Endodermal cell (in vitro differentiated cells): ENCODE data around the gene CFAP61. TPM values are rescaled to one million over a fixed set of nuclear protein-coding genes. Genes with fewer than 3 reads are reported as not detected.
A peak's percentile ranks its signal among the peaks of the same experiment; 100 is the strongest.
"Not testable (repeated sequence)": the region's sequence is repeated elsewhere in the genome, so short reads cannot be mapped to it uniquely, and the experiment has no call there.

Experiments
- DNase-seq: peaks from one replicate; pipeline ENCODE4 v3.0.0-alpha.2; 2017
- H3K27ac ChIP-seq: 2 replicates; pipeline ENCODE4 v1.5.1; 2013; ENCODE audit warnings: mild to moderate bottlenecking, low read depth, low read length, moderate library complexity
- H3K27me3 ChIP-seq: 2 replicates; pipeline ENCODE4 v1.6.1; 2013; ENCODE audit warnings: mild to moderate bottlenecking, low read length, moderate library complexity; ENCODE audit not compliant: insufficient read depth, control insufficient read depth, poor library complexity, severe bottlenecking
- H3K36me3 ChIP-seq: 2 replicates; pipeline ENCODE4 v1.7.0; 2013; ENCODE audit warnings: mild to moderate bottlenecking, low read length, moderate library complexity; ENCODE audit not compliant: control insufficient read depth, insufficient read depth
- H3K4me1 ChIP-seq: one replicate; pipeline ENCODE4 v1.7.0; 2013; ENCODE audit warnings: low read length; ENCODE audit not compliant: control insufficient read depth, insufficient read depth
- H3K4me3 ChIP-seq: 2 replicates; pipeline ENCODE4 v1.5.1; 2013; ENCODE audit warnings: mild to moderate bottlenecking, low read length, moderate library complexity
- H3K9ac ChIP-seq: 2 replicates; pipeline ENCODE4 v1.6.1; 2013; ENCODE audit warnings: mild to moderate bottlenecking, low read length, moderate library complexity; ENCODE audit not compliant: poor library complexity, severe bottlenecking; ENCODE audit errors: extremely low read depth
- H3K9me3 ChIP-seq: 2 replicates; pipeline ENCODE4 v1.6.1; 2013; ENCODE audit warnings: mild to moderate bottlenecking, low read length, moderate library complexity; ENCODE audit not compliant: control insufficient read depth
- H3K27ac Mint-ChIP-seq: 2 replicates; pipeline ENCODE4 v1.8.0; 2020; ENCODE audit warnings: mixed read lengths
- H3K27me3 Mint-ChIP-seq: 2 replicates; pipeline ENCODE4 v1.8.0; 2021; ENCODE audit warnings: mild to moderate bottlenecking, mixed read lengths; ENCODE audit not compliant: insufficient read depth
- H3K36me3 Mint-ChIP-seq: 2 replicates; pipeline ENCODE4 v1.8.0; 2020; ENCODE audit warnings: low read depth, mixed read lengths
- H3K4me1 Mint-ChIP-seq: 2 replicates; pipeline ENCODE4 v1.8.0; 2020; ENCODE audit warnings: mixed read lengths
- H3K4me3 Mint-ChIP-seq: 2 replicates; pipeline ENCODE4 v1.8.0; 2020; ENCODE audit warnings: mild to moderate bottlenecking, moderate library complexity, mixed read lengths
- H3K9me3 Mint-ChIP-seq: 2 replicates; pipeline ENCODE4 v1.8.0; 2020; ENCODE audit warnings: mild to moderate bottlenecking, mixed read lengths
- CTCF ChIP-seq: fragments of 200-600 bp; sonication (generic); conservative IDR thresholded peaks from 2 replicates; pipeline ENCODE4 v1.5.0; 2021; ENCODE audit warnings: antibody characterized with exemption, mild to moderate bottlenecking
- whole genome bisulfite sequencing, 2 experiments: methylation state at CpG; one replicate each; pipeline versions ENCODE4 v1.1.5 to v1.1.7; 2013; ENCODE audit warnings: missing lambda C conversion rate in 2 of 2, mixed read lengths in 1 of 2; ENCODE audit not compliant: insufficient coverage in 1 of 2, insufficient read length in 1 of 2; 5-methylcytosine and 5-hydroxymethylcytosine counted together
- long read RNA-seq, 4 experiments: library from polyadenylated mRNA in 2 of 4; library from RNA in 1 of 4; library from capped mRNA in 1 of 4; stranded (forward) in 3 of 4; unstranded in 1 of 4; transcript quantifications; one replicate each; pipeline ENCODE4 v2.0.0, GENCODE V29; 2020 to 2021; ENCODE audit warnings: inconsistent platforms in 1 of 4
- polyA plus RNA-seq, 2 experiments: library from polyadenylated mRNA; stranded (reverse); fragments of 50-300 nt; gene quantifications; one replicate each; pipeline ENCODE4 v1.2.3, GENCODE V29; 2013
- total RNA-seq, 2 donors: library from RNA; stranded (reverse); fragmentation: NEBNext Ultra II Directional in 1 of 2; extraction: Animal tissue kit (Norgen Biotek cat#: 25700) in 1 of 2; gene quantifications; 2 replicates in 1 of 2; 3 replicates in 1 of 2; pipeline ENCODE4 v1.2.1, GENCODE V29; 2021

Gene CFAP61
- total RNA-seq: under 1 TPM; 0.64 to 0.73 TPM
- 0.85 TPM for polyA plus RNA-seq (2013, experiment 1 of 2)
- 1.5 TPM for polyA plus RNA-seq (2013, experiment 2 of 2)
- long read RNA-seq, experiment 1, partial matches to known transcripts: 0 of 1 reads
- long read RNA-seq, experiment 1, other reads (novel, unspliced or antisense): 1 of 1 reads
- long read RNA-seq, experiment 2, partial matches to known transcripts: 0 of 2 reads
- long read RNA-seq, experiment 2, other reads (novel, unspliced or antisense): 2 of 2 reads
- long read RNA-seq, experiment 3, partial matches to known transcripts: 0 of 1 reads
- long read RNA-seq, experiment 3, other reads (novel, unspliced or antisense): 1 of 1 reads
- long read RNA-seq, experiment 4: 0 reads

- TF ChIP-seq CTCF: peak; percentile 38
- peak; percentile 99 for DNase-seq
- H3K27ac ChIP-seq: peak within 1 kb of the TSS; percentile 59
- H3K27me3 ChIP-seq: peaks cover 8% of the 10 kb centered on the region
- Mint-ChIP-seq H3K36me3 (peaks cover 30% of the 10 kb centered on the region), H3K4me3 (peak within 1 kb of the TSS; percentile 99), H3K27ac (peak within 1 kb of the TSS; percentile 98), H3K27me3 (no peaks in the 10 kb centered on the region), H3K9me3 (no peaks in the 10 kb centered on the region), H3K4me1 (peaks cover 4% of the 10 kb centered on the region)
- H3K4me3 ChIP-seq: peak within 1 kb of the TSS; percentile 97
- H3K36me3 ChIP-seq: peaks cover 33% of the 10 kb centered on the region
- H3K4me1 ChIP-seq: no peaks in the 10 kb centered on the region
- H3K9ac ChIP-seq: peak within 1 kb of the TSS; percentile 77
- no peaks in the 10 kb centered on the region for H3K9me3 ChIP-seq
- 0% methylated on average over 31 to 67 of the region's 67 CpGs for WGBS, 2 experiments
Measured at GRCh38 chr20:20052074-20052970, at the start of gene CFAP61, which contains the start of gene CRNKL1. TSS of gene CFAP61 (plus strand) at chr20:20052532. CDS start at chr20:20056654, 4,122 bp downstream. TSS of gene CRNKL1 (minus strand) at chr20:20052466. CDS start at chr20:20052342, 124 bp downstream.

DNA sequence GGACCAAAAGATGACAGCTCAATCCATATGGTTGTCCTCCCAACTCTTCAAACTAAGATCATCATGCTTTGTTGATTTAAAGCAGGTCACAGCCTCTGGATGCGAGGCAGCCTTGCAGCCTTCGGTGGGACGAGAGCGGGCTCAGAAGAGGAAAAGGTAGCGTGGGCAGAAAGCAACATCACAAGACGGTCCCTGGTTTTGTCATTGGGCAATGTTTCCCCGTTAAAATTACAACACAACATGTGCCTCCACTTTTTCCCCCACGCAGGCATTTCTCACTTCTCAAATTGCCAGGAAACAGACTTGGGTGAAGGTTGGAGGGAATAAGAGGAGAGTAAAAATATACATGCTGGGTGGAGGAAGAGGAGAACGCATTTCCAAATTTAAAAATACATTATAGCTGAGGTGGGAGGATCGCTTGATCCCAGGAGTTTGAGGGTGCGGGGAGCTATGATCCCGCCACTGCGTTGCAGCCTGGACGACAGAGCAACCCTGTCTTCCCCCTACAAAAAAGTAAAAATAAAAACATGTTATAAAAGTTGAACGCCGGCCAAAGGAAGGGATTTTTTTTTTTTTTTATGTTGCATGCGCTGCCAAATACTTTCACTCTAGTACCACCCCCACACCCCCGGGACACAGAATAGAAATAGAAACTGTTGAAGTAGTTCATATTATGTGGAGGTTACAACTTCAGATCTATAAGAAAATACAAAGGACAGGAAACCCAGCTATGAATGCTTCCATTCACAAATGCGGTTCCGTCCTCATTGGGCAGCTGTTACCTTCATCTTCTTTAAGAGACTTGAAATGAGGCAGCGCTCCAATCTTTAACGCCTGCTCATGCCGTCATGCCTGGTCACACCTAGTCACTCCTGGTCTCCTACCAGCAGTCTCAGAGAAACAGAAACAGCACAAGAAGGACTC, 49.0 kb upstream of the CFAP61 start:
- H3K36me3 ChIP-seq: no peaks in the 10 kb centered on the region
- H3K27me3 ChIP-seq: no peaks in the 10 kb centered on the region
- Mint-ChIP-seq H3K4me1 (peaks cover 9% of the 10 kb centered on the region), H3K27ac (no peak overlapping the region), H3K9me3 (no peaks in the 10 kb centered on the region), H3K27me3 (no peaks in the 10 kb centered on the region), H3K36me3 (no peaks in the 10 kb centered on the region), H3K4me3 (no peak overlapping the region)
- H3K4me1 ChIP-seq: no peaks in the 10 kb centered on the region
- no peaks in the 10 kb centered on the region for H3K9me3 ChIP-seq
- 90% methylated on average over 10 to 19 of the region's 23 CpGs for WGBS, 2 experiments
- H3K4me3 ChIP-seq: no peak overlapping the region
- no peak for TF ChIP-seq CTCF
- no peak overlapping the region for H3K27ac ChIP-seq
- DNase-seq: no peak
- no peak overlapping the region for H3K9ac ChIP-seq

- H3K36me3 Mint-ChIP-seq, H3K4me3 Mint-ChIP-seq, H3K27ac ChIP-seq, H3K9ac ChIP-seq, H3K27me3 ChIP-seq, H3K27ac Mint-ChIP-seq, H3K9me3 ChIP-seq, DNase-seq, H3K9me3 Mint-ChIP-seq, H3K4me3 ChIP-seq, H3K4me1 ChIP-seq, H3K27me3 Mint-ChIP-seq, H3K36me3 ChIP-seq: not testable (repeated sequence)
- H3K4me1 Mint-ChIP-seq: peaks cover 10% of the 10 kb centered on the region
- 91 to 99% methylated on average over 3 to 6 of the region's 6 CpGs for WGBS, 2 experiments
Measured at GRCh38 chr20:20003955-20004322, 48.4 kb upstream of the CFAP61 start.
